Neural cell (in vitro differentiated cells): ENCODE results near the gene FCGR3B.
"Not testable (repeated sequence)": the region's sequence is repeated elsewhere in the genome, so short reads cannot be mapped to it uniquely, and the experiment has no call there.

Source experiments
- EP300 ChIP-seq: fragments of 450-650 bp; conservative IDR thresholded peaks from 2 replicates; pipeline ENCODE4 v1.6.1; 2014; ENCODE audit warnings: antibody characterized with exemption, mild to moderate bottlenecking, moderate library complexity; ENCODE audit not compliant: poor library complexity, severe bottlenecking
- RAD21 ChIP-seq: fragments of 450-650 bp; conservative IDR thresholded peaks from 2 replicates; pipeline ENCODE4 v1.6.1; 2014; ENCODE audit warnings: antibody characterized with exemption, mild to moderate bottlenecking, moderate library complexity
- TAF1 ChIP-seq: IDR thresholded peaks from 2 replicates; pipeline ENCODE4 v1.6.1; 2012; ENCODE audit warnings: low read depth
- TF ChIP-seq, protein P1 (sequence below): fragments of 450-650 bp; IDR thresholded peaks from 2 replicates; pipeline ENCODE4 v1.5.1; 2014; ENCODE audit warnings: antibody characterized with exemption, mild to moderate bottlenecking, moderate library complexity; ENCODE audit not compliant: poor library complexity, severe bottlenecking
- TF ChIP-seq, protein P2 (sequence below): IDR thresholded peaks from 2 replicates; pipeline ENCODE4 v1.6.1; 2012; ENCODE audit warnings: borderline replicate concordance

DNA sequence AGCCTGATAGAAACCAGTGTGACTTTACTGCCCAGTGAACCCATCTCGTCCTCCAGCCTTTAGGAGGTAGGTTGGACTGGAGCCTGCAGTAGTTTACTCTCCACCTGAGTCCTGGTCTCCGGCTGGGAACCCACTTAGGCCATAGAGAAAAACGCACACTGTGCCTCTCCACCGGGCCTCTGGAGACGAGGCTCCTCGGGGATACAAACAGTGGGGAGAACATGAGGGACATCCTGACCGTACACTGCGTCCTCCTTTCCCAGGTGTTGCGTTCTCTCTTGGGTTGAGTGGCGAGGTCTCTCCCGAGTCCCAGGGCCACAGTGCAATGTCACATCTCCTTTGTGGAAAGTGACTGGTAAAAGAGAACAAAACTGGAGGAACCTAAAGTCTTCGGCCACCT, 26.0 kb downstream of the FCGR3B start:
- TF ChIP-seq EP300, TAF1, RAD21: not testable (repeated sequence)
- TF ChIP-seq, protein P1, sequence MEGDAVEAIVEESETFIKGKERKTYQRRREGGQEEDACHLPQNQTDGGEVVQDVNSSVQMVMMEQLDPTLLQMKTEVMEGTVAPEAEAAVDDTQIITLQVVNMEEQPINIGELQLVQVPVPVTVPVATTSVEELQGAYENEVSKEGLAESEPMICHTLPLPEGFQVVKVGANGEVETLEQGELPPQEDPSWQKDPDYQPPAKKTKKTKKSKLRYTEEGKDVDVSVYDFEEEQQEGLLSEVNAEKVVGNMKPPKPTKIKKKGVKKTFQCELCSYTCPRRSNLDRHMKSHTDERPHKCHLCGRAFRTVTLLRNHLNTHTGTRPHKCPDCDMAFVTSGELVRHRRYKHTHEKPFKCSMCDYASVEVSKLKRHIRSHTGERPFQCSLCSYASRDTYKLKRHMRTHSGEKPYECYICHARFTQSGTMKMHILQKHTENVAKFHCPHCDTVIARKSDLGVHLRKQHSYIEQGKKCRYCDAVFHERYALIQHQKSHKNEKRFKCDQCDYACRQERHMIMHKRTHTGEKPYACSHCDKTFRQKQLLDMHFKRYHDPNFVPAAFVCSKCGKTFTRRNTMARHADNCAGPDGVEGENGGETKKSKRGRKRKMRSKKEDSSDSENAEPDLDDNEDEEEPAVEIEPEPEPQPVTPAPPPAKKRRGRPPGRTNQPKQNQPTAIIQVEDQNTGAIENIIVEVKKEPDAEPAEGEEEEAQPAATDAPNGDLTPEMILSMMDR: not testable (repeated sequence)
- TF ChIP-seq, protein P2, sequence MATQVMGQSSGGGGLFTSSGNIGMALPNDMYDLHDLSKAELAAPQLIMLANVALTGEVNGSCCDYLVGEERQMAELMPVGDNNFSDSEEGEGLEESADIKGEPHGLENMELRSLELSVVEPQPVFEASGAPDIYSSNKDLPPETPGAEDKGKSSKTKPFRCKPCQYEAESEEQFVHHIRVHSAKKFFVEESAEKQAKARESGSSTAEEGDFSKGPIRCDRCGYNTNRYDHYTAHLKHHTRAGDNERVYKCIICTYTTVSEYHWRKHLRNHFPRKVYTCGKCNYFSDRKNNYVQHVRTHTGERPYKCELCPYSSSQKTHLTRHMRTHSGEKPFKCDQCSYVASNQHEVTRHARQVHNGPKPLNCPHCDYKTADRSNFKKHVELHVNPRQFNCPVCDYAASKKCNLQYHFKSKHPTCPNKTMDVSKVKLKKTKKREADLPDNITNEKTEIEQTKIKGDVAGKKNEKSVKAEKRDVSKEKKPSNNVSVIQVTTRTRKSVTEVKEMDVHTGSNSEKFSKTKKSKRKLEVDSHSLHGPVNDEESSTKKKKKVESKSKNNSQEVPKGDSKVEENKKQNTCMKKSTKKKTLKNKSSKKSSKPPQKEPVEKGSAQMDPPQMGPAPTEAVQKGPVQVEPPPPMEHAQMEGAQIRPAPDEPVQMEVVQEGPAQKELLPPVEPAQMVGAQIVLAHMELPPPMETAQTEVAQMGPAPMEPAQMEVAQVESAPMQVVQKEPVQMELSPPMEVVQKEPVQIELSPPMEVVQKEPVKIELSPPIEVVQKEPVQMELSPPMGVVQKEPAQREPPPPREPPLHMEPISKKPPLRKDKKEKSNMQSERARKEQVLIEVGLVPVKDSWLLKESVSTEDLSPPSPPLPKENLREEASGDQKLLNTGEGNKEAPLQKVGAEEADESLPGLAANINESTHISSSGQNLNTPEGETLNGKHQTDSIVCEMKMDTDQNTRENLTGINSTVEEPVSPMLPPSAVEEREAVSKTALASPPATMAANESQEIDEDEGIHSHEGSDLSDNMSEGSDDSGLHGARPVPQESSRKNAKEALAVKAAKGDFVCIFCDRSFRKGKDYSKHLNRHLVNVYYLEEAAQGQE: not testable (repeated sequence)
